ENCODE measurements around the gene SLC2A6. TPM values are rescaled to one million over a fixed set of nuclear protein-coding genes. Genes with fewer than 3 reads are reported as not detected.

SLC2A6 gene
- total and polyA plus RNA-seq, 10 of the 15 experiments (the other 5 are each of a cell fraction or from before 2014, with no cell fraction given) = 1.1 to 37.9 (median 18.3) TPM

- Histone ChIP-seq H3K9me3 (replicated peaks; ENCODE audit: control insufficient read depth, insufficient read depth, low read length) (no peaks in the 10 kb centered on the region), H3K27me3 (replicated peaks in 1 of 2; ENCODE audit: control insufficient read depth in 2 of 2, insufficient read depth in 2 of 2, low read length in 1 of 2) (no peaks in the 10 kb centered on the region; a peak in 3 of 4 replicates), H2AFZ (ENCODE audit: control insufficient read depth, low read depth, low read length) (no peak overlapping the region), H3K4me2 (ENCODE audit: control insufficient read depth, insufficient read depth) (no peak overlapping the region), H3K4me1 (ENCODE audit: control insufficient read depth, insufficient read depth, low read length) (peaks cover 2% of the 10 kb centered on the region), H3K9ac (ENCODE audit: control insufficient read depth, insufficient read depth, low read length) (no peak overlapping the region), H3K4me3 (no peak overlapping the region), H3K27ac (ENCODE audit: control insufficient read depth, insufficient read depth) (no peak overlapping the region), H3K36me3 (ENCODE audit: control insufficient read depth in 2 of 2, insufficient read depth in 2 of 2, low read length in 1 of 2) (no peaks in the 10 kb centered on the region), H3K79me2 (ENCODE audit: control insufficient read depth, insufficient read depth, low read length) (no peaks in the 10 kb centered on the region), H4K20me1 (ENCODE audit: control insufficient read depth, insufficient read depth) (no peaks in the 10 kb centered on the region)
- no peak for TF ChIP-seq SMARCA5 (IDR thresholded peaks at IDR 0.05)
- TF ChIP-seq PAX5 (IDR thresholded peaks at IDR 0.05; ENCODE audit: borderline replicate concordance, low read depth, low read length) = no peak
- no peak for TF ChIP-seq SMAD5 (IDR thresholded peaks at IDR 0.05; ENCODE audit: low read depth)
- no peak for TF ChIP-seq CBX5 (IDR thresholded peaks at IDR 0.05; ENCODE audit: low read depth)
- no peak for TF ChIP-seq CREM (IDR thresholded peaks at IDR 0.05; ENCODE audit: low read depth)
- TF ChIP-seq NFYA (IDR thresholded peaks at IDR 0.05; ENCODE audit: borderline replicate concordance, low read depth, low read length) = no peak
- no peak for TF ChIP-seq BRCA1 (IDR thresholded peaks at IDR 0.05; ENCODE audit: low read depth, low read length)
- no peak for TF ChIP-seq SMAD1 (IDR thresholded peaks at IDR 0.05; ENCODE audit: low read depth, partially characterized antibody)
- TF ChIP-seq SP1 (IDR thresholded peaks at IDR 0.05; ENCODE audit: low read depth, low read length) = no peak
- no peak for TF ChIP-seq HDGF (IDR thresholded peaks at IDR 0.05)
- no peak for TF ChIP-seq NR2C1 (IDR thresholded peaks at IDR 0.05)
- TF ChIP-seq WRNIP1 (IDR thresholded peaks at IDR 0.05; ENCODE audit: borderline replicate concordance, low read depth, low read length) = no peak
- TF ChIP-seq CBX3 (IDR thresholded peaks at IDR 0.05; ENCODE audit: borderline replicate concordance, low read depth) = no peak
- RAD21 ChIA-PET (ENCODE audit: unreplicated experiment) = no interaction called here
- ATAC-seq (no peak), DNase-seq (ENCODE audit: low read depth, low spot score) (no peak), FAIRE-seq (no peak)
- SMC1A ChIA-PET (ENCODE audit: uncharacterized antibody, unreplicated experiment) = no interaction called here
- intact Hi-C loops (cut with micrococcal nuclease; ENCODE audit: unreplicated experiment) (no loop called here), in situ Hi-C loops (cut with MboI) (no loop called here)
- BruUV-seq (replicated peaks) = no TSS peak
- WGBS (ENCODE audit: insufficient coverage, insufficient replicate concordance, low lambda C conversion rate, missing lambda C conversion rate) = 50% methylated on average over 12 of the region's 12 CpGs
- POLR2A ChIA-PET = interaction anchor here (0.6 kb wide), 1 partner anchor 697 kb away, joined by 10 read pairs; no protein-coding TSS in a partner anchor
- CTCF ChIA-PET = interaction anchor here (1.0 kb wide), 1 partner anchor 310 kb away, joined by 3 read pairs; no protein-coding TSS in a partner anchor
Observed at GRCh38 chr9:133490865-133491655, 12.2 kb upstream of the SLC2A6 start.
